Globus pallidus (tissue), 1 donor: Measurements from ENCODE around the gene SEPTIN8.
"Not testable (repeated sequence)": the region's sequence is repeated elsewhere in the genome, so short reads cannot be mapped to it uniquely, and the experiment has no call there.

ENCODE experiments used
- DNase-seq: peaks from one replicate; pipeline ENCODE4 v3.0.0-alpha.2; 2015; ENCODE audit warnings: low spot score

SEPTIN8 gene

GRCh38 chr5:132812781-132813598, 36.0 kb upstream of the SEPTIN8 start, which contains the start of gene SOWAHA:
Gene SOWAHA (plus strand): TSS chr5:132813302. CDS start chr5:132813622, 320 bp downstream.
- DNase-seq = no peak

GRCh38 chr5:132812123-132812765, 35.2 kb upstream of the SEPTIN8 start:
- no peak for DNase-seq

- no peak for DNase-seq
Measured at GRCh38 chr5:132810605-132811004, 33.6 kb upstream of the SEPTIN8 start.

DNA sequence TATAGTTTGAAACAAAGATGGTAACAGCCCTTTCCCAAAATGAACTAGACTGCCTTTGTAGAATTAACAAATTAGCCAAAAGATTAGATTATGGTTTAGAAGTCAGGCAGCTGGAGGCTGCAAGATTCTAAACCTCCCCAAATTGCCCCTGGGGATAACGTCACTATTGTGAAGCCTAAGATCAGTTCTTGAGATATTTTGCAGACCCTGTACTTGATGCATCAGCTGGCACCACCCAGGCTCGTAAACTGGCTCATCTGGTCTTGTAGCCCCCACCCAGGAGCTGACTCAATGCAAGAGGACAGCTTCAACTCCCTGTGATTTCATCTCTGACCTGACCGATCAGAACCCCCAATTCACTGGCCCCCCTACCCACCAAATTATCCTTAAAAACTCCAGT, 31.8 kb upstream of the SEPTIN8 start:
- no peak for DNase-seq

DNA sequence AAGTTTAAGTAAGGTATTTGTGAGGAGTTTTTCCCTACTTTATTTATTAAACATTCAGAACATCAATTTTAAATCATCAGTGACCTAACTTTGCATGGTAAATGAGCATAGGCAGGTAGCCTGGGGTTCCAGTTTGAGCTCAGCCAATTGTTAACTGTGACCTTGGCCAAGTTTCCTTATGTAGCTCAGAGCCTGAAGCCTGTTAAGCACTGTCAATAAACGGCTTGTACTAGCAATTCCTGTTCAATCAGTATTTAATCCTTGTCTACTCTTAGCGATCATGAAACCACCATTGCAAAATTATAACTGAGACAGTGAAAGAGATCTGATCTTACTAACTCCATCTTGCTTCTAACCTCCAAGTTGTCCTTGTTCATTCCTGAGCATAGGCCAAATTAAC, 31.4 kb upstream of the SEPTIN8 start:
- DNase-seq = no peak

DNA sequence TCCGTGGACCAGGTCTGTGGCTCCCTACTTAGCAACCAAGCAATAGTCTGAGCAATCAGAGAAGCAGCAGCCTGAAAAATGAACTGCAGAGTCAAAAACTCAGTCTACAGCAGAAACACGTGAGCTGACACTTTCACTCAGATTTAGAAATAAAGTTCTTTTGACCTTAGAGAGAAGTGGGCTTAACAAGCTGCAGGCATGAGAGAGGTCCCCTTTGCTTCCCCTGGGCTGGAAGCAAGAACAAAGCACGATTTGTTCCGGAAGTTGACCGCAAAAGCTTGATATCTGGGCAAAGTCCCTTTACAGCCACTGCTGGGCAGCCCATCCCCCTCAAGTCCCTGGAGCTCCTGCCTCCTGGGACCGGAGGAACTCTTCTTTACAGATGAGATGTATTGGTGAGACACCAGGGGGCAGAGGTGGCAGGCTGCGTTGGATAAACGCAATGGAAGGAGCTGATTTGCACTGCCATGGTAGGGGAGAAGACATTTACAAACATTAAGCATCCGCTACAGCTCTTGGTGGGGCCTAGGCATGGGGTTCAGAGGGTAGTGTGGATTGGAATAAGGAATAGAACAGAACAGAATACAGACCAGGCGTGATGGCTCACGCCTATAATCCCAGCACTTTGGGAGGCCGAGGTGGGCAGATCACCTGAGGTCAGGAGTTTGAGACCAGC, 30.3 kb upstream of the SEPTIN8 start:
- DNase-seq = peak; percentile 86

DNA sequence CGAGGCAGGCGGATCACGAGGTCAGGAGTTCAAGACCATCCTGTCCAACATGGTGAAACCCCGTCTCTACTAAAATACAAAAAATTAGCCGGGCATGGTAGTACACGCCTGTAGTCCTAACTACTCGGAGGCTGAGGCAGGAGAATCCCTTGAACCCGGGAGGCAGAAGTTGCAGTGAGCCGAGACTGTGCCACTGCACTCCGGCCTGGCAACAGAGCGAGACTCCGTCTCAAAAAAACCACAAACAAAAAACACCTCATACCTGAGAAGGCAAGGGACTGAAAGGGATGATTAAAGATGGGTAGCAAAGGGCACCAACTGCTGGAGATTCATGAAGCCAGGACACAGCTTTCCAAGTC, 29.7 kb upstream of the SEPTIN8 start:
- not testable (repeated sequence) for DNase-seq

DNA sequence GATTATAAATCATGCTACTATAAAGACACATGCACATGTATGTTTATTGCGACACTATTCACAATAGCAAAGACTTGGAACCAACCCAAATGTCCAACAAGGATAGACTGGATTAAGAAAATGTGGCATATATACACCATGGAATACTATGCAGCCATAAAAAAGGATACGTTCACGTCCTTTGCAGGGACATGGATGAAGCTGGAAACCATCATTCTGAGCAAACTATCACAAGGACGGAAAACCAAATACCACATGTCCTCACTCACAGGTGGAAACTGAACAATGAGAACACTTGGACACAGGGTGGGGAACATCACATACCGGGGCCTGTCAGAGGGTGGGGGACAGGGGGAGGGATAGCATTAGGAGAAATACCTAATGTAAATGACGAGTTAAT, 28.8 kb upstream of the SEPTIN8 start:
- DNase-seq = not testable (repeated sequence)

GRCh38 chr5:132804219-132804618, 27.2 kb upstream of the SEPTIN8 start:
- DNase-seq = not testable (repeated sequence)

DNA sequence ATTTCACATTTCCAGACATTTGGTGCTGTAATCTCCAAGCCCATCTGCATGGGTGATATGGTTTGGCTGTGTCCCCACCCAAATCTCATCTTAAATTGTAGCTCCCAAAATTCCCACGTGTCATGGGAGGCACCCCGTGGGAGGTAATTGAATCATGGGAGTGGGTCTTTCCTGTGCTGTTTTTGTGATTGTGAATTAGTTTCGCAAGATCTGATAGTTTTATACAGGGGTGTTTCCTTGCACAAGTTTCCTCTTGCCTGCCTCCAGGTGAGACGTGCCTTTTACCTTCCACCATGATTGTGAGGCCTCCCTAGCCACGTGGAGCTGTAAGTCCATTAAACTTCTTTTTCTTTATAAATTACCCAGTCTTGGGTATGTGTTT, 25.6 kb upstream of the SEPTIN8 start:
- not testable (repeated sequence) for DNase-seq

DNA sequence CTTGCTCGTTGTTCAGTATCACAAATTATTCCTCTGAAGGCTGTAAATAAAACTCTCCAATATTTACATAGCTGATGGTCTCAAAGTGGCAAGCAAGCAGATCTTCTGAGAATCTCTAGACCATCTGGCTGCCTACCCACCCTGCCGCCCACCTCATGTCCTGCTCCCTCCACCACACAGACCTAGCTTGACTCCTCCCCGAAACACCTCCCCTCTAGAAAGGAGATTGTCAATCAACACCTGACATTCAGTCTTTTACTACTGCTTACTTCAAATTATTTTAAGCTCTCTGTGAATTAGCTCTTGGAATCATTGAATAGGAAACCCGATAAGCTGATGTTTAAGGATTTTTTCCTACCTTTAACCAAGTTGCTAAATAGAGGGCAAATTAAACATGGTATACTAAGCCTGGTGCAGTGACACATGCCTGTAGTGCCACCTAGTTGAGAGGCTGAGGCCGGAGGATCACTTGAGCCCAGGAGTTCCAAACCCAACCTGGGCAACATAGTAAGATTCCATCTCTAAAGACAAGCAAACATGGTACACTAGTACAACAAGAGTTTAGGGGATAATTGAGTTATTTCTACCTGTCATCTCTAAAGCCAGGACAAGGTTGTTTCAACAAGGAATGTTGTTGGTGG, 25.1 kb upstream of the SEPTIN8 start:
- DNase-seq = no peak

DNA sequence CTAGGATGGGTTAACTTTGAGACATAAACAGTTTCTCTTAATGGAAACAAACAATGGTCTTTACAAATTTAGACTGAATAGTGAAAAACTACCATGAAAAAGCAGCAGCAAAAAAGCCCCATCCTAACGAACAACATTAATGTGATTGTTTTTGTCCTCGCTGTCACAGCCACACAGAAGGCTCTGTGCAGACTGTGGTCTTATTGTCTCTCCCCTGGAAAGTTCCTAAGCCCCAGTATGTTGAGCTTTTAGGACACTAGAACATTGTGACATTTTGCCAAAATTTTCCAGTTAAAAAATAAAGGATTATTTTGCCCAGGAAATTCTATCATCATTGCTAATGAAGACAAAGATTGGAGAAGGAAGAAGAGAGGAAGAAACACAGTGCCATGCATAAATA, 23.5 kb upstream of the SEPTIN8 start:
- DNase-seq = peak; percentile 94

- no peak for DNase-seq
Measured at GRCh38 chr5:132799392-132799791, 22.4 kb upstream of the SEPTIN8 start.

DNA sequence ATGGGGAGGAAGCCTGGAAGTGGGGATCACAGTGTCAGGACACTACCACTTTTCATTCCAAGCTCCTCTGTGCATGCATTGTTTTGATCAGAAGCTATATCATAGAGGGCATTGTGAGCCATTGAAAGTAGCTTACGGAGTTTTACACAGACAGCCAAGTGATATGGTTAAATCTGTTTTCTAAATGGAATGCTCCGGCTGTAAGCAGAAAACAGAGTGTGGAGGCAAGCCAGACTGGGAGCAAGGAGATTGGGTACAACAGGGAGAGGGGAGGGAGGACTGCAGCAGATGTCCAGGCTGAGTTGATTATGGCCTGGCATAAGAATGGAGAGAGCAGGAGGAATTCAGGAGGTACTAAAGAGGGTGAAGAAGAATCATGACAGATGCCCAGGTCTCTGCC, 20.6 kb upstream of the SEPTIN8 start:
- DNase-seq = peak; percentile 92

- no peak for DNase-seq
Measured at GRCh38 chr5:132791026-132791425, 14.0 kb upstream of the SEPTIN8 start.

- peak; percentile 59 for DNase-seq
Measured at GRCh38 chr5:132790201-132790865, 13.3 kb upstream of the SEPTIN8 start.

- no peak for DNase-seq
Measured at GRCh38 chr5:132788990-132789886, 12.2 kb upstream of the SEPTIN8 start.

DNA sequence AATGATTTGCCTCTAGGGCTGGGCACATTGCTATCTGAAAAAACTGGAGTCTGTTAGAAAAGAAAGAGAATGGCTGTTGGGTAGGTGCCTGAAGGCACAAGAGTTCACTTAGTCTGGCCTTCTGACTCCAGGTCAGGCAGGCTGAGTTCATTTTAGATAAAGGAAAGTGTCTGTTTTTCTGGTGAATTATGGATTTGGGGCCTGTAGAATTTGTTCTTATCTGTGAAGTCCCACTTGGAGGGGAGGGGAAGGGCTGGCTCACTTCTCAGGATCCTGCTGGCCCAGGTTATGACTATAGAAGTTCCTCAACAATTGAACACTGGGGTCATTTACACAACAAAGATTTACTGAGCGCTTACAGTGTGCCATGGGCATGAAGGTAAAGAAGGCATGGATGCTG, 11.5 kb upstream of the SEPTIN8 start:
- DNase-seq = no peak

DNA sequence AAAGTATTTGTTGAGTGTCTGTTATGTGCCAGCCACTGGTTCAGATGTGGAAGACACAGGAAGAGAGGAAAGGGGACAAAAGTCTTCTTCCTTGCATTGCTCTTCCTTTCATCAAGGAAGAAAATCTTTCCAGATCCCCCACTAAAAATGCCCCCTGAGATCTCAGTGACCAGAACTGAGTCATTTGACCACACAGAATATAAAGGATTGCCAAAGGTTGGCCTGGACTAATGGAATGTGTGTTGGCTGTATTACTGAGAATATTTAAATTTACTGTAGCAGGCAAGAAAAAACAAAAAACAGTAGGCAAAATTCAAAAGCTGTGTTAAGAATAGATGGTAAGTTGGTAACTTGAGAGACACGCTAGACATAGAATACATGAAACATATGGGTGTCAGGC, 10.0 kb upstream of the SEPTIN8 start:
- no peak for DNase-seq

DNA sequence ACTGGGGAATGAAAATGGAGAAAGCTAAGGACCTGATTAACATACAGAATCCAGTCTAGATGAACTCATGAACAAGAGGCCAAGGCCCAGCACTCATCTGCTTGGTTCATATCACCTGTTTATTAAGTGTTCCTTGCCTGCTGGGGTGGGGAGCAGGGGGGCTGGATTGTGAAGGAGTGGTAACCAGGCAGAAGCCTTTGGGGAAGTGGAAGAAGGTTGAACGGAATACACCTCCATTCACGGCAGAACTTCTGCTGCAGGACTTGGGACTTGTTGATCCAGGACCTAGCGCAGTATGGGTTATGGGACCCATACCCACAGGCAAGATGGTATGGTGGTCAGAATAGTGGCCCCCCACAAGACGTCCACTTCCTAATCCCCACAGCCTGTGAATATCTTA, 8.8 kb upstream of the SEPTIN8 start:
- no peak for DNase-seq

DNA sequence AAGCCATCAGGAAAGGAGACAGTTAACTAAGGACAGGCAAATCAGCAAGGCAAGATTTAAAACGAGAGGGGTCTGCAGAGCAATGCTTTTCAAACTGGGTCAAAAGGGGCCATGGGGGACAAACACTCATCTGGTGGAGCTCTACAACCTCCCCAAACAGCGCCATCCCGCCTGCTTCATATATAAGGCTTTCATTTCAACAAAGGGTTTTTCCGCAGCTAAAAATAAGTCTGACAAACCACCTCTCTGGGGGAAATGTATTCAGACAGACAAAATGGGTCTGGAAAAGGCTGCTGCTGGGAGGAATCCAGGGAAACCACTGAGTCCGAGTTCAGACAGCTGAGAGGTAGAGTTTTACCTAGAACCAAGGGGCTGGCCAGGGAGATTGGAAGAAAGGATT, 8.3 kb upstream of the SEPTIN8 start:
- DNase-seq = no peak
